Measurements from ENCODE around the gene TBX10. TPM values are rescaled to one million over a fixed set of nuclear protein-coding genes. Genes with fewer than 3 reads are reported as not detected.

The TBX10 gene
- total and polyA plus RNA-seq, 2 of the 8 experiments (the other 6 are each of a cell fraction or from before 2014, with no cell fraction given): 0.09 TPM; not detected in 1

DNA sequence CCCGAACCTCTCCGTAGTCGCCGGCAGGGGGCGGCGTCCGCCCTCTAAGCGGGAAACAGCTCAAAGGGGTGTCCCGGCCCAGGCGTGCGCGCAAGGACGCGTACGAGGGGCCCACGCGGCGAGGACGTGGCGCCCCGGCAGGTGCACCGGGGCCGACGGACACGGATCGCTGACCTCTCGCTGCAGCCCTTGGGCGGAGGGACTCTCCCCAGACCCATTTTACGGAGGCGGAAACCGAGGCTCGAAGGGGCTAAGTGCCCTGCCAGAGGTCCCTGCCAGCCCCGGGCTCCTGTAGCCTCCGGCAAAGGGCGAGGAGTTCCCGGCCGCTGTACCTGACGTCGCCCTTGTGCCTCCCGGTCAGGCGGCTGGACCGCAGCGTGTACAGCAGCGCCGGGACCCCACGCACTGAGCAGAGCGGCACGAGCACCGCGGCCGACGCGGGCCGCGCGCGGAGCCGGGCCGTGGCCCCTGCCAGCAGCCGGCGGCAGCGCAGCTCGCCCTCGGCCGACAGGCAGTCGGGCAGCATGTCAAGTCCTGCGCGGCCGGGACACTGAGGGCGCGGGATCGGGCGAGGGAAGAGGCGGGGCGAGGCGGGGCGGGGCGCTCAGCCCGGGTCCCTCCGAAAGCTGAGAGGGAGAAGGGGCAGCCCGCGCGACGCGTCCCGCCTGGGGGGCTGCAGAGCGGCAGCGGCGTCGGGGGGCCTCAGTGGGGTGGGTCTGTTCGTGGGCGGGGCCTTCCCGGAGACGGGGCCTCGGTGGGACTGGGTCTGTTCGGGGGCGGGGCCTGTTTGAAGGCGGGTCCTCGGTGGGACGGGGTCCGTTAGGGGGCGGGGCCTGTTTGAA, 10.0 kb downstream of the TBX10 start, which contains the start of gene NUDT8:
NUDT8 (minus strand) TSS at position 552 of the 842 bp plus-strand sequence; CDS start at position 526, 26 bp downstream.
- Histone ChIP-seq H2AFZ (ENCODE audit: low read length) (no peak within 1 kb of the TSS), H3K9ac (replicated peaks in 1 of 4; ENCODE audit: extremely low read depth in 1 of 4, low read depth in 3 of 4, low read length in 3 of 4) (peak within 1 kb of the TSS; percentile 41 to 94 (median 68); a peak in 6 of 7 replicates)
- TF ChIP-seq POLR2AphosphoS5 (IDR thresholded peaks at IDR 0.05; ENCODE audit: low read depth, low read length) (peak; percentile 76), RBBP5 (IDR thresholded peaks at IDR 0.05; ENCODE audit: borderline replicate concordance, low read depth, low read length) (peak; percentile 50; the same call in 1 of the 2 replicates), E2F6 (IDR thresholded peaks at IDR 0.05) (peak; percentile 88), CREB1 (IDR thresholded peaks at IDR 0.05) (0 out of 2 replicates have a peak, but pooled peaks have one; percentile 14), RAD21 (IDR thresholded peaks at IDR 0.05 in 1 of 2, conservative IDR thresholded peaks at IDR 0.05 in 1 of 2; ENCODE audit: low read depth in 2 of 2, low read length in 2 of 2) (peak; percentile 53 to 63), KDM4A (IDR thresholded peaks at IDR 0.05; ENCODE audit: low read depth, low read length, severe bottlenecking) (peak; percentile 35)

More for the DNA sequence above, 10.0 kb downstream of the TBX10 start, which contains the start of gene NUDT8:
- peak within 1 kb of the TSS; percentile 73 for H3K4ac ChIP-seq (replicated peaks; ENCODE audit: insufficient read length, low read depth, low read length)
- DNase-seq (ENCODE audit: low read depth in 1 of 2, low spot score in 2 of 2) (peak in 1 of 2 experiments; percentile 97), FAIRE-seq (no peak)
- no peaks in the 10 kb centered on the region; a peak in 1 of 7 replicates for H3K27me3 ChIP-seq (replicated peaks in 1 of 4; ENCODE audit: control insufficient read depth in 3 of 4, extremely low read depth in 1 of 4, insufficient read depth in 3 of 4, low read length in 3 of 4)
- ChIA-PET POLR2A (ENCODE audit: partially characterized antibody) (interaction anchor here (0.7 to 11.7 kb wide), 16 partner anchors 9 to 315 kb away, joined by 3 to 194 read pairs (median 3); partner anchors contain the start of genes GSTP1 and TBX10), CTCF (ENCODE audit: partially characterized antibody) (interaction anchor here (0.5 to 10.1 kb wide), 25 partner anchors 9 to 636 kb away, joined by 3 to 117 read pairs (median 4); partner anchors contain the start of genes ACY3, CABP2 and TBX10)
- H4K91ac ChIP-seq (replicated peaks; ENCODE audit: insufficient read length, low read length): peak within 1 kb of the TSS; percentile 91
- peak within 1 kb of the TSS; percentile 83 for H3K18ac ChIP-seq (ENCODE audit: extremely low read depth, low read length)
- H2BK15ac ChIP-seq (ENCODE audit: low read length): no peak within 1 kb of the TSS
- H3K79me1 ChIP-seq (ENCODE audit: low read depth, low read length): no peaks in the 10 kb centered on the region
- H3K79me2 ChIP-seq (ENCODE audit: control insufficient read depth in 1 of 2, insufficient read depth in 2 of 2, low read length in 2 of 2): no peaks in the 10 kb centered on the region
- peaks cover 0 to 7% (median 0%) of the 10 kb centered on the region in 4 experiments; a peak in 1 of 8 replicates for H3K36me3 ChIP-seq (ENCODE audit: control insufficient read depth in 2 of 4, insufficient read depth in 4 of 4, low read length in 3 of 4)
- H3K27ac ChIP-seq (ENCODE audit: low read depth, low read length): peak within 1 kb of the TSS; percentile 52; the same call in 1 of the 2 replicates
- H3K4me2 ChIP-seq (ENCODE audit: insufficient read depth in 1 of 2, low read depth in 2 of 2, low read length in 2 of 2): peak within 1 kb of the TSS; percentile 37 to 92
- H3K4me1 ChIP-seq (replicated peaks in 1 of 4; ENCODE audit: control insufficient read depth in 3 of 4, insufficient read depth in 4 of 4, low read length in 3 of 4): peaks cover 0 to 25% (median 18%) of the 10 kb centered on the region in 4 experiments; a peak in 6 of 7 replicates
- H4K20me1 ChIP-seq (replicated peaks in 1 of 2; ENCODE audit: control insufficient read depth in 1 of 2, insufficient read depth in 2 of 2, low read length in 2 of 2): no peaks in the 10 kb centered on the region
- H2AK5ac ChIP-seq (ENCODE audit: low read depth, low read length): peak within 1 kb of the TSS; percentile 4; the same call in 1 of the 2 replicates
- peaks cover 2% of the 10 kb centered on the region; the same call in 1 of the 2 replicates for H3K23me2 ChIP-seq (ENCODE audit: low read depth, low read length)
- peak within 1 kb of the TSS; percentile 51 to 84 (median 78) for H3K4me3 ChIP-seq (ENCODE audit: extremely low read depth in 1 of 4, insufficient read depth in 2 of 4, low read depth in 3 of 4, low read length in 4 of 4)
- no peak within 1 kb of the TSS for H3K14ac ChIP-seq (ENCODE audit: insufficient read length)
- H4K5ac ChIP-seq (ENCODE audit: insufficient read length, low read depth, low read length): peak within 1 kb of the TSS; percentile 74
- H2BK20ac ChIP-seq (ENCODE audit: low read length): no peak within 1 kb of the TSS
- no peak within 1 kb of the TSS for H3K23ac ChIP-seq (ENCODE audit: insufficient read length)
- H4K8ac ChIP-seq (ENCODE audit: extremely low read depth, insufficient read depth, low read length): peak within 1 kb of the TSS; percentile 66
- H2BK12ac ChIP-seq (ENCODE audit: low read depth, low read length): peak within 1 kb of the TSS; percentile 18; the same call in 1 of the 2 replicates
- H3K9me3 ChIP-seq (ENCODE audit: insufficient read depth in 2 of 2, low read depth in 1 of 2, low read length in 1 of 2): no peaks in the 10 kb centered on the region
- H2BK120ac ChIP-seq (replicated peaks; ENCODE audit: low read depth, low read length): no peak within 1 kb of the TSS
- WGBS, 2 experiments (ENCODE audit: extremely low coverage in 1 of 2, insufficient coverage in 1 of 2, insufficient read length in 1 of 2, insufficient replicate concordance in 2 of 2, low coverage in 1 of 2, low lambda C conversion rate in 2 of 2, missing lambda C conversion rate in 1 of 2): 3% methylated on average over 59 of the region's 102 CpGs; no CpG with 5 or more reads in 1 of the 2 experiments
- peak within 1 kb of the TSS; percentile 39 for H3K56ac ChIP-seq (replicated peaks; ENCODE audit: insufficient read length, low read depth, low read length)
- peak within 1 kb of the TSS; percentile 40; the same call in 1 of the 2 replicates for H2BK5ac ChIP-seq (ENCODE audit: low read depth, low read length)
